Naive thymus-derived CD4-positive, alpha-beta T cell (primary cell): ENCODE measurements around the gene P3H2. TPM values are rescaled to one million over a fixed set of nuclear protein-coding genes. Genes with fewer than 3 reads are reported as not detected.

Experiments used
- ATAC-seq: fragments of 150-1000 bp; cut with Tn5 transposase; 2 replicates; pipeline ENCODE4 v1.10.0; 2021; ENCODE audit warnings: mild to moderate bottlenecking, moderate library complexity
- CTCF ChIA-PET: fragments of 350-600 bp; sonication (Branson Sonifier 250); formaldehyde crosslinking; loops from one replicate; lab custom pipeline; 2021; ENCODE audit warnings: antibody characterized with exemption; lab: Charles Lee
- POLR2A ChIA-PET: fragments of 350-600 bp; sonication (Branson Sonifier 250); formaldehyde crosslinking; loops from one replicate; lab custom pipeline; 2021; ENCODE audit warnings: antibody characterized with exemption, inconsistent platforms; lab: Charles Lee
- DNase-seq, 9 donors: peaks; one replicate each; pipeline versions ENCODE4 v3.0.0 to v3.0.0-alpha.2; 2020 to 2022; ENCODE audit warnings: mixed read lengths in 1 of 9
- H3K27ac ChIP-seq: one replicate; pipeline ENCODE4 v1.7.0; 2013; ENCODE audit warnings: mild to moderate bottlenecking, low read depth, low read length, moderate library complexity
- H3K27me3 ChIP-seq, 2 donors: one replicate each; pipeline ENCODE4 v1.7.0; 2013; ENCODE audit warnings: low read length in 2 of 2, mild to moderate bottlenecking in 2 of 2, moderate library complexity in 2 of 2; ENCODE audit not compliant: control insufficient read depth in 2 of 2, insufficient read depth in 2 of 2
- H3K36me3 ChIP-seq, 3 experiments: 1 replicate in 2 of 3; 2 replicates in 1 of 3; pipeline ENCODE4 v1.7.0; 2013; ENCODE audit warnings: low read length in 3 of 3, mild to moderate bottlenecking in 3 of 3, moderate library complexity in 1 of 3; ENCODE audit not compliant: insufficient read depth in 3 of 3, control insufficient read depth in 2 of 3
- H3K4me1 ChIP-seq, 2 donors: one replicate each; pipeline ENCODE4 v1.7.0; 2013; ENCODE audit warnings: low read length in 2 of 2, mild to moderate bottlenecking in 2 of 2, moderate library complexity in 1 of 2; ENCODE audit not compliant: control insufficient read depth in 2 of 2, insufficient read depth in 2 of 2
- H3K4me3 ChIP-seq: 2 replicates; pipeline ENCODE4 v1.7.0; 2013; ENCODE audit warnings: mild to moderate bottlenecking, low read length
- H3K9me3 ChIP-seq, 3 experiments: 1 replicate in 2 of 3; 2 replicates in 1 of 3; pipeline ENCODE4 v1.7.0; 2013; ENCODE audit warnings: low read length in 3 of 3; ENCODE audit not compliant: control insufficient read depth in 2 of 3
- H3K27ac Mint-ChIP-seq, 9 donors: one replicate each; pipeline ENCODE4 v1.8.0; 2020 to 2022; ENCODE audit warnings: mixed read lengths in 9 of 9, mild to moderate bottlenecking in 8 of 9, moderate library complexity in 5 of 9, inconsistent platforms in 2 of 9
- H3K27me3 Mint-ChIP-seq, 5 donors: one replicate each; pipeline ENCODE4 v1.8.0; 2021 to 2022; ENCODE audit warnings: mixed read lengths in 5 of 5, mild to moderate bottlenecking in 1 of 5
- H3K36me3 Mint-ChIP-seq, 5 donors: one replicate each; pipeline ENCODE4 v1.8.0; 2020 to 2022; ENCODE audit warnings: mixed read lengths in 5 of 5, mild to moderate bottlenecking in 3 of 5, inconsistent platforms in 1 of 5
- H3K4me1 Mint-ChIP-seq, 7 donors: one replicate each; pipeline ENCODE4 v1.8.0; 2020 to 2022; ENCODE audit warnings: mixed read lengths in 7 of 7, mild to moderate bottlenecking in 3 of 7, inconsistent platforms in 1 of 7
- H3K4me3 Mint-ChIP-seq, 10 donors: one replicate each; pipeline ENCODE4 v1.8.0; 2020 to 2022; ENCODE audit warnings: mild to moderate bottlenecking in 10 of 10, mixed read lengths in 10 of 10, moderate library complexity in 6 of 10, inconsistent platforms in 2 of 10
- H3K9me3 Mint-ChIP-seq, 11 donors: one replicate each; pipeline ENCODE4 v1.8.0; 2020 to 2022; ENCODE audit warnings: mixed read lengths in 11 of 11, mild to moderate bottlenecking in 4 of 11, inconsistent platforms in 1 of 11, moderate library complexity in 1 of 11
- intact Hi-C, 2 donors: fragments of 100-400 bp; cut with micrococcal nuclease; formaldehyde crosslinking; loops; one replicate each; pipeline ENCODE4 v1.15.1; 2023
- polyA plus RNA-seq, 2 donors: library from polyadenylated mRNA; unstranded; fragments of 300-500 nt; fragmentation: Illumina TruSeq; gene quantifications; one replicate each; pipeline ENCODE4 v1.2.3, GENCODE V29; 2021
- total RNA-seq, 6 experiments: library from RNA in 5 of 6; stranded (reverse) in 5 of 6; gene quantifications; 1 replicate in 5 of 6; 2 replicates in 1 of 6; pipeline ENCODE4 v1.2.3 and lab custom pipeline; 2021 to 2026

Gene P3H2
- total and polyA plus RNA-seq, 7 experiments from 2014 or later, result 0.48 to 1.8 TPM; not detected in 5

- DNase-seq (no peak), ATAC-seq (no peak)
- H3K4me1 ChIP-seq, result no peaks in the 10 kb centered on the region
- no peaks in the 10 kb centered on the region for H3K36me3 ChIP-seq
- Mint-ChIP-seq H3K9me3 (no peaks in the 10 kb centered on the region), H3K27me3 (peaks cover 11 to 34% (median 27%) of the 10 kb centered on the region in 5 donors), H3K4me3 (no peak overlapping the region), H3K27ac (no peak overlapping the region), H3K36me3 (no peaks in the 10 kb centered on the region), H3K4me1 (peaks cover 0 to 2% (median 0%) of the 10 kb centered on the region in 7 donors)
- no peak overlapping the region for H3K27ac ChIP-seq
- H3K27me3 ChIP-seq, result no peaks in the 10 kb centered on the region
- no peaks in the 10 kb centered on the region for H3K9me3 ChIP-seq
- ChIA-PET CTCF (no interaction called here), POLR2A (no interaction called here)
- intact Hi-C loops, result no loop called here
- no peak overlapping the region for H3K4me3 ChIP-seq
Observed at GRCh38 chr3:190031887-190032752, 88.6 kb downstream of the P3H2 start.

- POLR2A ChIA-PET, result no interaction called here
- no peak overlapping the region for H3K4me3 ChIP-seq
- no peak overlapping the region for H3K27ac ChIP-seq
- DNase-seq (no peak), ATAC-seq (no peak)
- H3K4me1 Mint-ChIP-seq, result peaks cover 0 to 2% (median 0%) of the 10 kb centered on the region in 7 donors
- CTCF ChIA-PET, result no interaction called here
- no peak overlapping the region for H3K27ac Mint-ChIP-seq
- no peaks in the 10 kb centered on the region for H3K9me3 ChIP-seq
- H3K36me3 ChIP-seq, result no peaks in the 10 kb centered on the region
- no peaks in the 10 kb centered on the region for H3K27me3 ChIP-seq
- intact Hi-C loops, result no loop called here
- H3K27me3 Mint-ChIP-seq, result peaks cover 3 to 26% (median 20%) of the 10 kb centered on the region in 5 donors
- no peaks in the 10 kb centered on the region for H3K9me3 Mint-ChIP-seq
- no peak overlapping the region for H3K4me3 Mint-ChIP-seq
- H3K36me3 Mint-ChIP-seq, result no peaks in the 10 kb centered on the region
- H3K4me1 ChIP-seq, result no peaks in the 10 kb centered on the region
Observed at GRCh38 chr3:190027116-190027515, 93.6 kb downstream of the P3H2 start.

GRCh38 chr3:190026154-190026553 lies 94.5 kb downstream of the P3H2 start:
- POLR2A ChIA-PET, result no interaction called here
- intact Hi-C loops, result no loop called here
- no peak for ATAC-seq
- no peaks in the 10 kb centered on the region for H3K36me3 Mint-ChIP-seq
- CTCF ChIA-PET, result no interaction called here
- Histone ChIP-seq H3K27ac (no peak overlapping the region), H3K9me3 (no peaks in the 10 kb centered on the region), H3K4me1 (no peaks in the 10 kb centered on the region), H3K36me3 (no peaks in the 10 kb centered on the region), H3K4me3 (no peak overlapping the region), H3K27me3 (no peaks in the 10 kb centered on the region)
- H3K9me3 Mint-ChIP-seq, result no peaks in the 10 kb centered on the region
- no peak for DNase-seq
- peaks cover 5 to 30% (median 20%) of the 10 kb centered on the region in 5 donors for H3K27me3 Mint-ChIP-seq
- no peak overlapping the region for H3K4me3 Mint-ChIP-seq
- H3K4me1 Mint-ChIP-seq, result peaks cover 0 to 2% (median 0%) of the 10 kb centered on the region in 7 donors
- H3K27ac Mint-ChIP-seq, result no peak overlapping the region

- CTCF ChIA-PET, result no interaction called here
- Mint-ChIP-seq H3K27me3 (peaks cover 5 to 38% (median 28%) of the 10 kb centered on the region in 5 donors), H3K9me3 (no peaks in the 10 kb centered on the region), H3K4me3 (no peak overlapping the region), H3K27ac (no peak overlapping the region), H3K36me3 (no peaks in the 10 kb centered on the region), H3K4me1 (no peaks in the 10 kb centered on the region)
- DNase-seq, result no peak
- H3K36me3 ChIP-seq, result no peaks in the 10 kb centered on the region
- intact Hi-C loops, result no loop called here
- no peak overlapping the region for H3K4me3 ChIP-seq
- POLR2A ChIA-PET, result no interaction called here
- no peaks in the 10 kb centered on the region for H3K27me3 ChIP-seq
- no peaks in the 10 kb centered on the region for H3K9me3 ChIP-seq
- no peaks in the 10 kb centered on the region for H3K4me1 ChIP-seq
- H3K27ac ChIP-seq, result no peak overlapping the region
- ATAC-seq, result no peak
Observed at GRCh38 chr3:190024912-190025311, 95.8 kb downstream of the P3H2 start.

- no peak overlapping the region for H3K4me3 ChIP-seq
- H3K4me3 Mint-ChIP-seq, result no peak overlapping the region
- no peak overlapping the region for H3K27ac ChIP-seq
- H3K27me3 Mint-ChIP-seq, result peaks cover 4 to 34% (median 33%) of the 10 kb centered on the region in 5 donors
- POLR2A ChIA-PET, result no interaction called here
- CTCF ChIA-PET, result no interaction called here
- ATAC-seq (no peak), DNase-seq (no peak)
- H3K9me3 ChIP-seq, result no peaks in the 10 kb centered on the region
- H3K4me1 Mint-ChIP-seq, result no peaks in the 10 kb centered on the region
- H3K4me1 ChIP-seq, result no peaks in the 10 kb centered on the region
- no peak overlapping the region for H3K27ac Mint-ChIP-seq
- H3K9me3 Mint-ChIP-seq, result peaks cover 0 to 3% (median 0%) of the 10 kb centered on the region in 11 donors
- H3K36me3 ChIP-seq, result no peaks in the 10 kb centered on the region
- H3K36me3 Mint-ChIP-seq, result no peaks in the 10 kb centered on the region
- intact Hi-C loops, result no loop called here
- no peaks in the 10 kb centered on the region for H3K27me3 ChIP-seq
Observed at GRCh38 chr3:190019844-190020243, 100.9 kb downstream of the P3H2 start.

GRCh38 chr3:190019006-190019405 lies 101.7 kb downstream of the P3H2 start:
- Histone ChIP-seq H3K27me3 (peaks cover 0 to 3% of the 10 kb centered on the region in 2 donors), H3K4me3 (no peak overlapping the region), H3K36me3 (no peaks in the 10 kb centered on the region), H3K27ac (no peak overlapping the region), H3K4me1 (no peaks in the 10 kb centered on the region), H3K9me3 (no peaks in the 10 kb centered on the region)
- ATAC-seq (no peak), DNase-seq (no peak)
- intact Hi-C loops, result no loop called here
- H3K27ac Mint-ChIP-seq, result no peak overlapping the region
- H3K4me1 Mint-ChIP-seq, result no peaks in the 10 kb centered on the region
- peaks cover 9 to 34% (median 33%) of the 10 kb centered on the region in 5 donors for H3K27me3 Mint-ChIP-seq
- H3K4me3 Mint-ChIP-seq, result no peak overlapping the region
- POLR2A ChIA-PET, result no interaction called here
- CTCF ChIA-PET, result no interaction called here
- H3K9me3 Mint-ChIP-seq, result peaks cover 0 to 3% (median 0%) of the 10 kb centered on the region in 11 donors
- no peaks in the 10 kb centered on the region for H3K36me3 Mint-ChIP-seq

- Mint-ChIP-seq H3K27ac (no peak overlapping the region), H3K27me3 (peaks cover 9 to 34% (median 31%) of the 10 kb centered on the region in 5 donors), H3K4me3 (no peak overlapping the region), H3K9me3 (peaks cover 0 to 3% (median 0%) of the 10 kb centered on the region in 11 donors), H3K36me3 (no peaks in the 10 kb centered on the region), H3K4me1 (no peaks in the 10 kb centered on the region)
- CTCF ChIA-PET, result no interaction called here
- Histone ChIP-seq H3K9me3 (no peaks in the 10 kb centered on the region), H3K4me1 (no peaks in the 10 kb centered on the region), H3K27me3 (peaks cover 0 to 3% of the 10 kb centered on the region in 2 donors), H3K36me3 (no peaks in the 10 kb centered on the region), H3K4me3 (no peak overlapping the region), H3K27ac (no peak overlapping the region)
- intact Hi-C loops, result no loop called here
- DNase-seq (no peak), ATAC-seq (no peak)
- POLR2A ChIA-PET, result no interaction called here
Observed at GRCh38 chr3:190018460-190018859, 102.2 kb downstream of the P3H2 start.
